H1 (cell line): ENCODE data around the gene MEIS2. TPM values are rescaled to one million over a fixed set of nuclear protein-coding genes. Genes with fewer than 3 reads are reported as not detected.

Experiments
- CTCF ChIA-PET: fragments of 300-600 bp; sonication (Branson Sonifier 250); formaldehyde crosslinking; loops from one replicate; lab custom pipeline; 2021; ENCODE audit not compliant: partially characterized antibody; lab: Charles Lee
- POLR2A ChIA-PET: fragments of 300-600 bp; sonication (Branson Sonifier 250); formaldehyde crosslinking; loops from one replicate; lab custom pipeline; 2021; ENCODE audit warnings: inconsistent platforms; ENCODE audit not compliant: partially characterized antibody; lab: Charles Lee
- DNase-seq, 2 experiments: peaks; one replicate each; pipeline versions ENCODE4 v3.0.0 to v3.0.0-alpha.2; 2010 to 2022; ENCODE audit warnings: low spot score in 2 of 2, low read depth in 1 of 2, mixed read lengths in 1 of 2
- FAIRE-seq: peaks from 2 replicates; lab custom pipeline; 2011; peaks lifted over from hg19 to GRCh38; lab: Jason Lieb, UNC
- H2AFZ ChIP-seq: 2 replicates; pipeline ENCODE4 v1.8.1; 2012; ENCODE audit warnings: low read length, inconsistent platforms
- H2AK5ac ChIP-seq: 2 replicates; pipeline ENCODE4 v1.6.1; 2013; ENCODE audit warnings: low read depth, low read length
- H2BK120ac ChIP-seq: replicated peaks from 2 replicates; pipeline ENCODE3; 2013; ENCODE audit warnings: low read depth, low read length, inconsistent platforms
- H2BK12ac ChIP-seq: 2 replicates; pipeline ENCODE4 v1.6.1; 2013; ENCODE audit warnings: low read depth, low read length
- H2BK15ac ChIP-seq: 2 replicates; pipeline ENCODE4 v1.6.1; 2013; ENCODE audit warnings: low read length
- H2BK20ac ChIP-seq: 2 replicates; pipeline ENCODE4 v1.6.1; 2013; ENCODE audit warnings: low read length
- H2BK5ac ChIP-seq: 2 replicates; pipeline ENCODE4 v1.6.1; 2013; ENCODE audit warnings: low read depth, low read length
- H3K14ac ChIP-seq: 2 replicates; pipeline ENCODE4 v1.6.1; 2013; ENCODE audit warnings: inconsistent platforms; ENCODE audit not compliant: insufficient read length
- H3K18ac ChIP-seq: 2 replicates; pipeline ENCODE4 v1.6.1; 2013; ENCODE audit warnings: low read length; ENCODE audit errors: extremely low read depth
- H3K23ac ChIP-seq: 2 replicates; pipeline ENCODE4 v1.6.1; 2013; ENCODE audit warnings: inconsistent platforms; ENCODE audit not compliant: insufficient read length
- H3K23me2 ChIP-seq: 2 replicates; pipeline ENCODE4 v1.6.1; 2013; ENCODE audit warnings: low read depth, low read length
- H3K27ac ChIP-seq: 2 replicates; pipeline ENCODE4 v1.6.1; 2011; ENCODE audit warnings: low read depth, low read length, inconsistent platforms
- H3K27me3 ChIP-seq, 4 experiments: replicated peaks in 1 of 4; 1 replicate in 1 of 4; 2 replicates in 3 of 4; pipeline versions ENCODE4 v1.6.1 to v1.8.1; 2011 to 2013; ENCODE audit warnings: low read length in 3 of 4, mild to moderate bottlenecking in 3 of 4, inconsistent platforms in 2 of 4, mixed read lengths in 2 of 4, moderate library complexity in 1 of 4; ENCODE audit not compliant: control insufficient read depth in 3 of 4, insufficient read depth in 3 of 4; ENCODE audit errors: extremely low read depth in 1 of 4
- H3K36me3 ChIP-seq, 4 experiments: 2 replicates each; pipeline versions ENCODE4 v1.6.1 to v1.8.1; 2011 to 2013; ENCODE audit warnings: mild to moderate bottlenecking in 4 of 4, low read length in 3 of 4, moderate library complexity in 2 of 4, control low read depth in 1 of 4, inconsistent platforms in 1 of 4; ENCODE audit not compliant: insufficient read depth in 4 of 4, control insufficient read depth in 2 of 4
- H3K4ac ChIP-seq: replicated peaks from 2 replicates; pipeline ENCODE3; 2013; ENCODE audit warnings: low read length, low read depth, mixed read lengths, inconsistent platforms; ENCODE audit not compliant: insufficient read length
- H3K4me1 ChIP-seq, 4 experiments: replicated peaks in 1 of 4; 1 replicate in 1 of 4; 2 replicates in 3 of 4; pipeline versions ENCODE4 v1.6.1 to v1.8.1; 2011 to 2013; ENCODE audit warnings: low read length in 3 of 4, inconsistent platforms in 2 of 4, mixed read lengths in 1 of 4; ENCODE audit not compliant: insufficient read depth in 4 of 4, control insufficient read depth in 3 of 4
- H3K4me2 ChIP-seq, 2 experiments: 2 replicates each; pipeline versions ENCODE4 v1.6.1 to v1.8.1; 2011 to 2013; ENCODE audit warnings: low read depth in 2 of 2, low read length in 2 of 2, control low read depth in 1 of 2, inconsistent platforms in 1 of 2, mild to moderate bottlenecking in 1 of 2; ENCODE audit not compliant: insufficient read depth in 1 of 2
- H3K4me3 ChIP-seq, 4 experiments: fragments of 200-600, 300-600 bp in 1 of 4; sonication (generic), shearing (Covaris generic), sonication (Bioruptor Twin) in 1 of 4; 2 replicates each; pipeline versions ENCODE4 v1.5.1 to v1.8.1; 2011 to 2016; ENCODE audit warnings: low read length in 4 of 4, low read depth in 3 of 4, control low read depth in 2 of 4, inconsistent platforms in 2 of 4, mild to moderate bottlenecking in 2 of 4, mixed read lengths in 1 of 4, moderate library complexity in 1 of 4; ENCODE audit not compliant: insufficient read depth in 2 of 4; ENCODE audit errors: extremely low read depth in 1 of 4
- H3K56ac ChIP-seq: replicated peaks from 2 replicates; pipeline ENCODE3; 2013; ENCODE audit warnings: low read depth, mild to moderate bottlenecking, mixed read lengths, low read length, inconsistent platforms; ENCODE audit not compliant: insufficient read length
- H3K79me1 ChIP-seq: 2 replicates; pipeline ENCODE4 v1.6.1; 2013; ENCODE audit warnings: low read depth, low read length, control low read depth
- H3K79me2 ChIP-seq, 2 experiments: 2 replicates each; pipeline versions ENCODE4 v1.6.1 to v1.8.1; 2012 to 2013; ENCODE audit warnings: low read length in 2 of 2, mild to moderate bottlenecking in 2 of 2, inconsistent platforms in 1 of 2; ENCODE audit not compliant: insufficient read depth in 2 of 2, control insufficient read depth in 1 of 2
- H3K9ac ChIP-seq, 4 experiments: replicated peaks in 1 of 4; 1 replicate in 1 of 4; 2 replicates in 3 of 4; pipeline versions ENCODE4 v1.6.1 to v1.8.1; 2011 to 2013; ENCODE audit warnings: low read depth in 3 of 4, low read length in 3 of 4, control low read depth in 2 of 4, mild to moderate bottlenecking in 2 of 4, moderate library complexity in 2 of 4, inconsistent platforms in 1 of 4; ENCODE audit errors: extremely low read depth in 1 of 4
- H3K9me3 ChIP-seq, 2 experiments: 2 replicates each; pipeline versions ENCODE4 v1.6.1 to v1.8.1; 2012 to 2013; ENCODE audit warnings: mild to moderate bottlenecking in 2 of 2, moderate library complexity in 2 of 2, control low read depth in 1 of 2, inconsistent platforms in 1 of 2, low read depth in 1 of 2, low read length in 1 of 2, mixed read lengths in 1 of 2; ENCODE audit not compliant: insufficient read depth in 2 of 2
- H4K20me1 ChIP-seq, 2 experiments: replicated peaks in 1 of 2; 2 replicates each; pipeline versions ENCODE3 to v1.8.1; 2011 to 2013; ENCODE audit warnings: inconsistent platforms in 2 of 2, low read length in 2 of 2, mild to moderate bottlenecking in 1 of 2; ENCODE audit not compliant: insufficient read depth in 2 of 2, control insufficient read depth in 1 of 2
- H4K5ac ChIP-seq: 2 replicates; pipeline ENCODE4 v1.6.1; 2013; ENCODE audit warnings: low read length, low read depth, mixed read lengths, inconsistent platforms; ENCODE audit not compliant: insufficient read length
- H4K8ac ChIP-seq: 2 replicates; pipeline ENCODE4 v1.8.0; 2013; ENCODE audit warnings: mild to moderate bottlenecking, moderate library complexity, low read length, inconsistent platforms; ENCODE audit not compliant: insufficient read depth; ENCODE audit errors: extremely low read depth
- H4K91ac ChIP-seq: replicated peaks from 2 replicates; pipeline ENCODE3; 2013; ENCODE audit warnings: low read length, mixed read lengths, inconsistent platforms; ENCODE audit not compliant: insufficient read length
- CHD1 ChIP-seq: IDR thresholded peaks from 2 replicates; pipeline ENCODE4 v1.6.1; 2012; ENCODE audit warnings: low read depth, low read length, improper control_type of control experiment
- WGBS, 2 experiments: shearing (Covaris generic) in 1 of 2; methylation state at CpG; one replicate each; pipeline versions ENCODE4 v1.1.6 to v1.1.7; 2013 to 2015; ENCODE audit warnings: low lambda C conversion rate in 2 of 2, mixed read lengths in 2 of 2, inconsistent platforms in 1 of 2, low coverage in 1 of 2, missing lambda C conversion rate in 1 of 2; ENCODE audit not compliant: insufficient replicate concordance in 2 of 2, insufficient coverage in 1 of 2, insufficient read length in 1 of 2; ENCODE audit errors: extremely low coverage in 1 of 2, missing lambda C conversion rate in 1 of 2; 5-methylcytosine and 5-hydroxymethylcytosine counted together
- polyA plus RNA-seq, 7 experiments: library from polyadenylated mRNA; depleted of rRNA in 3 of 7; stranded (reverse) in 5 of 7; unstranded in 2 of 7; fragments of >200 nt in 5 of 7; fragments of 200-250 nt in 2 of 7; gene quantifications; 1 replicate in 5 of 7; 2 replicates in 1 of 7; 4 replicates in 1 of 7; pipeline versions ENCODE4 v1.2.1 to v1.2.3, GENCODE V29; 2011 to 2013; ENCODE audit warnings: missing spikeins in 2 of 7, mixed read lengths in 2 of 7
- total RNA-seq: library from RNA; stranded (reverse); fragmentation: NEBNext Ultra II Directional; extraction: Animal tissue kit (Norgen Biotek cat#: 25700); gene quantifications from 2 replicates; pipeline ENCODE4 v1.2.1, GENCODE V29; 2021

MEIS2 gene
- total and polyA plus RNA-seq, 2 of the 8 experiments (the other 6 are each of a cell fraction or from before 2014, with no cell fraction given) = 0.22 to 1.2 TPM

- ChIA-PET CTCF (interaction anchor here (1.5 kb wide), 1 partner anchor 13 kb away, joined by 3 read pairs; no protein-coding TSS in a partner anchor), POLR2A (no interaction called here)
- Histone ChIP-seq H3K4me1 (peaks cover 0 to 4% (median 3%) of the 10 kb centered on the region in 4 experiments; a peak in 2 of 7 replicates), H2BK15ac (no peak overlapping the region), H3K18ac (no peak overlapping the region), H4K20me1 (no peaks in the 10 kb centered on the region), H3K79me1 (no peaks in the 10 kb centered on the region), H3K27ac (no peak overlapping the region), H3K4me3 (no peak overlapping the region), H3K9me3 (no peaks in the 10 kb centered on the region), H3K79me2 (no peaks in the 10 kb centered on the region), H3K36me3 (no peaks in the 10 kb centered on the region), H3K4me2 (no peak overlapping the region), H2BK12ac (no peak overlapping the region), H3K27me3 (no peaks in the 10 kb centered on the region; a peak in 1 of 7 replicates), H2BK5ac (no peak overlapping the region), H4K5ac (no peak overlapping the region), H2BK20ac (no peak overlapping the region), H4K91ac (no peak overlapping the region), H3K56ac (no peak overlapping the region), H3K4ac (no peak overlapping the region), H3K14ac (no peak overlapping the region), H2AK5ac (no peak overlapping the region), H2BK120ac (no peak overlapping the region), H3K23ac (no peak overlapping the region), H3K9ac (no peak overlapping the region), H3K23me2 (no peaks in the 10 kb centered on the region), H4K8ac (no peak overlapping the region), H2AFZ (no peak overlapping the region)
- TF ChIP-seq CHD1 = no peak
- FAIRE-seq (no peak), DNase-seq (no peak)
- 80% methylated on average over 7 of the region's 7 CpGs; no CpG with 5 or more reads in 1 of the 2 experiments for WGBS, 2 experiments
Observed at GRCh38 chr15:37016231-37016630, 84.1 kb downstream of the MEIS2 start.
